Measurements from ENCODE around the gene BMERB1. TPM values are rescaled to one million over a fixed set of nuclear protein-coding genes. Genes with fewer than 3 reads are reported as not detected.
"Not testable (repeated sequence)": the region's sequence is repeated elsewhere in the genome, so short reads cannot be mapped to it uniquely, and the experiment has no call there.

BMERB1 gene
- total RNA-seq, 1 donor from 2014 or later, result 75.3 TPM

GRCh38 chr16:15542734-15543347 is 108.5 kb downstream of the BMERB1 start:
- no peak for DNase-seq
- intact Hi-C loops (cut with micrococcal nuclease), result no loop called here
- H3K36me3 ChIP-seq, result no peaks in the 10 kb centered on the region
- no peak overlapping the region for H3K4me3 ChIP-seq
- H3K27me3 ChIP-seq (ENCODE audit: low read depth), result no peaks in the 10 kb centered on the region
- H3K9me3 ChIP-seq (replicated peaks), result peaks cover 15% of the 10 kb centered on the region
- TF ChIP-seq CTCF (IDR thresholded peaks at IDR 0.05; ENCODE audit: borderline replicate concordance), result no peak
- no peaks in the 10 kb centered on the region for H3K4me1 ChIP-seq
- no peak overlapping the region for H3K27ac ChIP-seq (replicated peaks)

GRCh38 chr16:15544405-15544804 is 110.0 kb downstream of the BMERB1 start:
- H3K27me3 ChIP-seq (ENCODE audit: low read depth), result no peaks in the 10 kb centered on the region
- intact Hi-C loops (cut with micrococcal nuclease), result no loop called here
- no peak for DNase-seq
- H3K9me3 ChIP-seq (replicated peaks), result peaks cover 15% of the 10 kb centered on the region
- H3K27ac ChIP-seq (replicated peaks), result no peak overlapping the region
- no peaks in the 10 kb centered on the region for H3K4me1 ChIP-seq
- H3K36me3 ChIP-seq, result no peaks in the 10 kb centered on the region
- no peak overlapping the region for H3K4me3 ChIP-seq
- TF ChIP-seq CTCF (IDR thresholded peaks at IDR 0.05; ENCODE audit: borderline replicate concordance), result no peak

- DNase-seq, result no peak
- no peak overlapping the region for H3K27ac ChIP-seq (replicated peaks)
- TF ChIP-seq CTCF (IDR thresholded peaks at IDR 0.05; ENCODE audit: borderline replicate concordance), result no peak
- no peaks in the 10 kb centered on the region for H3K36me3 ChIP-seq
- intact Hi-C loops (cut with micrococcal nuclease), result no loop called here
- no peaks in the 10 kb centered on the region for H3K27me3 ChIP-seq (ENCODE audit: low read depth)
- H3K4me3 ChIP-seq, result no peak overlapping the region
- H3K9me3 ChIP-seq (replicated peaks), result peaks cover 15% of the 10 kb centered on the region
- H3K4me1 ChIP-seq, result peaks cover 2% of the 10 kb centered on the region
Observed at GRCh38 chr16:15545544-15545943, 111.2 kb downstream of the BMERB1 start.

- H3K27ac ChIP-seq (replicated peaks); H3K4me3 ChIP-seq; intact Hi-C loops (cut with micrococcal nuclease); DNase-seq; H3K36me3 ChIP-seq; H3K27me3 ChIP-seq (ENCODE audit: low read depth): not testable (repeated sequence)
- Histone ChIP-seq H3K4me1 (peaks cover 12% of the 10 kb centered on the region), H3K9me3 (replicated peaks) (peaks cover 15% of the 10 kb centered on the region)
Observed at GRCh38 chr16:15547072-15547767, 112.8 kb downstream of the BMERB1 start.

- Histone ChIP-seq H3K9me3 (replicated peaks) (peaks cover 12% of the 10 kb centered on the region), H3K27ac (replicated peaks) (no peak overlapping the region), H3K27me3 (ENCODE audit: low read depth) (no peaks in the 10 kb centered on the region), H3K4me3 (no peak overlapping the region), H3K36me3 (no peaks in the 10 kb centered on the region), H3K4me1 (peaks cover 12% of the 10 kb centered on the region)
- no peak for DNase-seq
- TF ChIP-seq CTCF (IDR thresholded peaks at IDR 0.05; ENCODE audit: borderline replicate concordance), result no peak
- intact Hi-C loops (cut with micrococcal nuclease), result no loop called here
Observed at GRCh38 chr16:15547768-15548096, 113.3 kb downstream of the BMERB1 start.

GRCh38 chr16:15548482-15548891 is 114.1 kb downstream of the BMERB1 start:
- DNase-seq, result no peak
- peaks cover 12% of the 10 kb centered on the region for H3K4me1 ChIP-seq
- H3K27me3 ChIP-seq (ENCODE audit: low read depth), result no peaks in the 10 kb centered on the region
- H3K9me3 ChIP-seq (replicated peaks), result peaks cover 5% of the 10 kb centered on the region
- no peaks in the 10 kb centered on the region for H3K36me3 ChIP-seq
- intact Hi-C loops (cut with micrococcal nuclease), result no loop called here
- TF ChIP-seq CTCF (IDR thresholded peaks at IDR 0.05; ENCODE audit: borderline replicate concordance), result no peak
- no peak overlapping the region for H3K4me3 ChIP-seq
- H3K27ac ChIP-seq (replicated peaks), result no peak overlapping the region
